ENCODE measurements around the gene PHEX.

The PHEX gene

DNA sequence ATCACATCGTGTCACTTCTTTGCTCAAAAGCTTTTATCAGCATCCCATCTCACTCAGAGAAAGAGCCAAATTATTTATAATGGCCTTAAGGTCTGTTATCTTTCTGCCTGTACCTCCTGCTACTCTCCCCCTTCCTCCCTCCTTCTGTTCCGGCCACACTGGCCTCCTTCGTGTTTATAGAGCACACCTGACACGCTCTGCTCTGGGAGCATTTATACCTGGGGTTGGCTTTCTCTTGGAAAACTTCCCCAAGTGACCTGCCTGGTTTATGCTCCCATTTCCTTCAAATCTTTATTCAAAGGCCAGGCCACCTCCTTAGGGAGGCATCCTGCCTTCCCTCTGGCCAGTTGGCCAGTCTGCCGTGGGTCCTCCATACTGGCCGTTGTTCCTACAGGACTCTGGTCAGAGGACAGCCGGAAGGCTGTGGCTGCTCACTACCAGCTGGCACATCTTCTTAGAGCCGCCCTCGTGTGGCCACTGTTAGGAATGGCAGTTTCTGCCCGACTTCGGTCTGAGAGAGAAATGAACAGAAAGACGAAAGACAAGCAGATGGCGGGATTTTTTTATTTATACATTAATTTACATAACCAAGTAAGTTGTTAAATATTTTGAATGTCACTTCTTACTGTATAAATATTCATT is 160.4 kb downstream of the PHEX start:
- Histone ChIP-seq H3K9ac (ENCODE audit: low read depth, low read length) (no peak overlapping the region), H3K36me3 (ENCODE audit: insufficient read depth, low read length) (no peaks in the 10 kb centered on the region), H3K27me3 (ENCODE audit: insufficient read depth, low read length) (no peaks in the 10 kb centered on the region), H3K4me1 (ENCODE audit: insufficient read depth, low read length) (no peaks in the 10 kb centered on the region), H3K27ac (ENCODE audit: low read depth, low read length) (no peak overlapping the region), H3K9me3 (ENCODE audit: insufficient read depth, low read depth, low read length) (no peaks in the 10 kb centered on the region), H3K4me3 (ENCODE audit: low read length) (no peak overlapping the region)
- 51% methylated on average over 10 of the region's 13 CpGs for WGBS

- H3K4me3 ChIP-seq (ENCODE audit: low read length): no peak overlapping the region
- no peaks in the 10 kb centered on the region for H3K27me3 ChIP-seq (ENCODE audit: insufficient read depth, low read length)
- H3K36me3 ChIP-seq (ENCODE audit: insufficient read depth, low read length): no peaks in the 10 kb centered on the region
- no peak overlapping the region for H3K9ac ChIP-seq (ENCODE audit: low read depth, low read length)
- WGBS: 86% methylated on average over 6 of the region's 8 CpGs
- H3K9me3 ChIP-seq (ENCODE audit: insufficient read depth, low read depth, low read length): no peaks in the 10 kb centered on the region
- H3K27ac ChIP-seq (ENCODE audit: low read depth, low read length): no peak overlapping the region
- no peaks in the 10 kb centered on the region for H3K4me1 ChIP-seq (ENCODE audit: insufficient read depth, low read length)
Measured at GRCh38 chrX:22193851-22194659, 161.9 kb downstream of the PHEX start.

DNA sequence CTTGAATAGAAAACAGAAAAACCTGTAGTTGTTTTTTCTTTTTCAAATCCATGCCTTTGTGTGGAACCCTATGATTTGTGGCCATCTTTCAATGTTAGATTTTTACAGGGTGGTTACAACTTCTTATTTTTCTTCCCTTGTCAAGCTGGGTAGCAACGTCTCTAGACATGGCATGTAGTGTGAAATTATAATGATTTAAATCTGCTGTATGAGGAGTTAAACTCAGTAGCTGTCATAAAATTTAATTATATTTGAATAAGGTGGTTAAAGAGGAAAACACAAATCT is 162.5 kb downstream of the PHEX start:
- WGBS: 100% methylated on average over 1 of the region's 1 CpG
- Histone ChIP-seq H3K27me3 (ENCODE audit: insufficient read depth, low read length) (no peaks in the 10 kb centered on the region), H3K4me1 (ENCODE audit: insufficient read depth, low read length) (no peaks in the 10 kb centered on the region), H3K9ac (ENCODE audit: low read depth, low read length) (no peak overlapping the region), H3K4me3 (ENCODE audit: low read length) (no peak overlapping the region), H3K9me3 (ENCODE audit: insufficient read depth, low read depth, low read length) (no peaks in the 10 kb centered on the region), H3K27ac (ENCODE audit: low read depth, low read length) (no peak overlapping the region), H3K36me3 (ENCODE audit: insufficient read depth, low read length) (no peaks in the 10 kb centered on the region)

GRCh38 chrX:22196149-22196548 is 164.0 kb downstream of the PHEX start:
- no peaks in the 10 kb centered on the region for H3K27me3 ChIP-seq (ENCODE audit: insufficient read depth, low read length)

GRCh38 chrX:22202251-22202650 is 170.1 kb downstream of the PHEX start:
- H3K4me1 ChIP-seq (ENCODE audit: insufficient read depth, low read length): no peaks in the 10 kb centered on the region
- H3K27me3 ChIP-seq (ENCODE audit: insufficient read depth, low read length): no peaks in the 10 kb centered on the region
- H3K9me3 ChIP-seq (ENCODE audit: insufficient read depth, low read depth, low read length): no peaks in the 10 kb centered on the region
- no peak overlapping the region for H3K9ac ChIP-seq (ENCODE audit: low read depth, low read length)
- no peak overlapping the region for H3K27ac ChIP-seq (ENCODE audit: low read depth, low read length)
- no peaks in the 10 kb centered on the region for H3K36me3 ChIP-seq (ENCODE audit: insufficient read depth, low read length)
- no peak overlapping the region for H3K4me3 ChIP-seq (ENCODE audit: low read length)

More at GRCh38 chrX:22196149-22196548, 164.0 kb downstream of the PHEX start:
- no peaks in the 10 kb centered on the region for H3K4me1 ChIP-seq (ENCODE audit: insufficient read depth, low read length)
- H3K36me3 ChIP-seq (ENCODE audit: insufficient read depth, low read length): no peaks in the 10 kb centered on the region
- WGBS: 86% methylated on average over 1 of the region's 1 CpG
- no peaks in the 10 kb centered on the region for H3K9me3 ChIP-seq (ENCODE audit: insufficient read depth, low read depth, low read length)
- H3K4me3 ChIP-seq (ENCODE audit: low read length): no peak overlapping the region
- H3K27ac ChIP-seq (ENCODE audit: low read depth, low read length): no peak overlapping the region
- H3K9ac ChIP-seq (ENCODE audit: low read depth, low read length): no peak overlapping the region

DNA sequence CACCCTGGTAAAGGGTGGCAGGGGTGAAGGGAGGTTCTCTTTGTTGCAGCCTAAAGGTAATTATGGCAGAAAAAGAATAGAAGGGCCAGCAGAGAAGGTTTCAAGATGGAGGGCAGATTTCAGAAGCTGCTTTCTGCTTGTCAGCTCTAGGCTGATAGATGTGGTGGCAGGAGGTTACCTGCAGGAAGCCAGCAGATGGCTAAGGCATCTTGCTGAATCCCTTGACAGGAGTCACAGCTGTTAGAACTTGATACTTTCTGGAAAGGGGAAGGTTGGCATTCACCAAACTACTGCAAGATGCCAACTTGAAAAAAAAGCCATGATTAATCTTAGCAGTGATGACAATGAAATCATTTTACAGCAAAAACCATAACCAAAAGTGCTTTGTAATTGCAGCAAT is 171.1 kb downstream of the PHEX start:
- Histone ChIP-seq H3K4me3 (ENCODE audit: low read length) (no peak overlapping the region), H3K9ac (ENCODE audit: low read depth, low read length) (no peak overlapping the region), H3K27ac (ENCODE audit: low read depth, low read length) (no peak overlapping the region), H3K36me3 (ENCODE audit: insufficient read depth, low read length) (no peaks in the 10 kb centered on the region), H3K27me3 (ENCODE audit: insufficient read depth, low read length) (no peaks in the 10 kb centered on the region), H3K9me3 (ENCODE audit: insufficient read depth, low read depth, low read length) (no peaks in the 10 kb centered on the region), H3K4me1 (ENCODE audit: insufficient read depth, low read length) (no peaks in the 10 kb centered on the region)

- H3K4me3 ChIP-seq (ENCODE audit: low read length): no peak overlapping the region
- no peaks in the 10 kb centered on the region for H3K9me3 ChIP-seq (ENCODE audit: insufficient read depth, low read depth, low read length)
- no peak overlapping the region for H3K27ac ChIP-seq (ENCODE audit: low read depth, low read length)
- no peaks in the 10 kb centered on the region for H3K27me3 ChIP-seq (ENCODE audit: insufficient read depth, low read length)
- no peaks in the 10 kb centered on the region for H3K4me1 ChIP-seq (ENCODE audit: insufficient read depth, low read length)
- H3K36me3 ChIP-seq (ENCODE audit: insufficient read depth, low read length): no peaks in the 10 kb centered on the region
- H3K9ac ChIP-seq (ENCODE audit: low read depth, low read length): no peak overlapping the region
- 85% methylated on average over 1 of the region's 1 CpG for WGBS
Measured at GRCh38 chrX:22206781-22207180, 174.7 kb downstream of the PHEX start.

DNA sequence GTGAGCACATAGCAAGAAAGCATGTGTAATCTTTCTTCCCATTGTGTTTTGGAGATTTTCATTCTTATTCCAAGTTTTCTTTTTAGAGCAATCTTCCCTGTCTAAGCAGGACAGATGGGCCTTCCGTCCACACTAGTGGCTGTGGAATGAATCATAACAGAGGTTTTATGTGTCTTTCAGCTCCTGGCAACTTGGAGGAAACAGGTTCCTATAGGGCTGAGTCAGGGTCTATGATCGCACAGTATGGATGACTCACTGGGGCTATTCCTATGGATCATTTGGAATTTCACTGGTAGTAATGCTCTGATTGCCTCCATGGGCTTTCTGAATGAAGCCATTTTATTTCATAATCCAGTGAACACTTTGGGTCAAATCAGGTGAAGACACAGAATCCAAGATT is 188.8 kb downstream of the PHEX start:
- no peaks in the 10 kb centered on the region for H3K27me3 ChIP-seq (ENCODE audit: insufficient read depth, low read length)
- WGBS: 81% methylated on average over 2 of the region's 2 CpGs
- H3K4me3 ChIP-seq (ENCODE audit: low read length): no peak overlapping the region
- no peak overlapping the region for H3K9ac ChIP-seq (ENCODE audit: low read depth, low read length)
- H3K4me1 ChIP-seq (ENCODE audit: insufficient read depth, low read length): 0 out of 2 replicates have a peak, but pooled peaks cover 5% of the 10 kb centered on the region
- H3K27ac ChIP-seq (ENCODE audit: low read depth, low read length): no peak overlapping the region
- no peaks in the 10 kb centered on the region for H3K9me3 ChIP-seq (ENCODE audit: insufficient read depth, low read depth, low read length)
- H3K36me3 ChIP-seq (ENCODE audit: insufficient read depth, low read length): no peaks in the 10 kb centered on the region

GRCh38 chrX:22234380-22234779 is 202.3 kb downstream of the PHEX start:
- Histone ChIP-seq H3K4me1 (ENCODE audit: insufficient read depth, low read length) (no peaks in the 10 kb centered on the region), H3K27ac (ENCODE audit: low read depth, low read length) (no peak overlapping the region), H3K9ac (ENCODE audit: low read depth, low read length) (no peak overlapping the region), H3K27me3 (ENCODE audit: insufficient read depth, low read length) (no peaks in the 10 kb centered on the region), H3K36me3 (ENCODE audit: insufficient read depth, low read length) (no peaks in the 10 kb centered on the region), H3K4me3 (ENCODE audit: low read length) (no peak overlapping the region), H3K9me3 (ENCODE audit: insufficient read depth, low read depth, low read length) (no peaks in the 10 kb centered on the region)
- WGBS: 82% methylated on average over 6 of the region's 6 CpGs

GRCh38 chrX:22237479-22237878 is 205.4 kb downstream of the PHEX start:
- Histone ChIP-seq H3K27me3 (ENCODE audit: insufficient read depth, low read length) (no peaks in the 10 kb centered on the region), H3K36me3 (ENCODE audit: insufficient read depth, low read length) (no peaks in the 10 kb centered on the region), H3K9ac (ENCODE audit: low read depth, low read length) (no peak overlapping the region), H3K4me1 (ENCODE audit: insufficient read depth, low read length) (no peaks in the 10 kb centered on the region), H3K9me3 (ENCODE audit: insufficient read depth, low read depth, low read length) (no peaks in the 10 kb centered on the region), H3K4me3 (ENCODE audit: low read length) (no peak overlapping the region), H3K27ac (ENCODE audit: low read depth, low read length) (no peak overlapping the region)
- 88% methylated on average over 2 of the region's 2 CpGs for WGBS

- H3K36me3 ChIP-seq (ENCODE audit: insufficient read depth, low read length): no peaks in the 10 kb centered on the region
- WGBS: 97% methylated on average over 2 of the region's 2 CpGs
- no peak overlapping the region for H3K4me3 ChIP-seq (ENCODE audit: low read length)
- no peak overlapping the region for H3K9ac ChIP-seq (ENCODE audit: low read depth, low read length)
- H3K27ac ChIP-seq (ENCODE audit: low read depth, low read length): no peak overlapping the region
- H3K27me3 ChIP-seq (ENCODE audit: insufficient read depth, low read length): no peaks in the 10 kb centered on the region
- no peaks in the 10 kb centered on the region for H3K4me1 ChIP-seq (ENCODE audit: insufficient read depth, low read length)
- no peaks in the 10 kb centered on the region for H3K9me3 ChIP-seq (ENCODE audit: insufficient read depth, low read depth, low read length)
Measured at GRCh38 chrX:22246620-22247019, 214.5 kb downstream of the PHEX start.

DNA sequence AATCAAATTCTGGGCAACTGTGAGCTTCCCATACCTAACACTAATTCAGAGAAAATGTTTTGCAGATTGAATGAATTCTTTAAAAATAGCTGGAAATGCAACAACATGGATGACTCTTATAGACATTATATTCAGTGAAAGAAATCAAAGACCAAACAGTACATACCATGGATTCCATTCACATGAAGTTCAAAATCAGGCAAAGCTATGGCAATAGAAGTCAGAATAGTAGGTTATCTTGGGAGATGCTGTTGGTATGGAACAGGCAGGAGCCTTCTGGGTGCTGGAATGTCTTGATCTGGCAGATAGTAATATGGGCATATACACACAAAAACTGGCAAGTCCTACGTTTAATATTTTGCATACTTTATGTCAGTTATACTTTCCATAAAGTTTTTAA is 215.0 kb downstream of the PHEX start:
- H3K27me3 ChIP-seq (ENCODE audit: insufficient read depth, low read length): no peaks in the 10 kb centered on the region
- no peaks in the 10 kb centered on the region for H3K4me1 ChIP-seq (ENCODE audit: insufficient read depth, low read length)
- H3K9ac ChIP-seq (ENCODE audit: low read depth, low read length): no peak overlapping the region
- no peaks in the 10 kb centered on the region for H3K9me3 ChIP-seq (ENCODE audit: insufficient read depth, low read depth, low read length)
- WGBS: no CpG with 5 or more reads among the region's 1 CpG
- H3K4me3 ChIP-seq (ENCODE audit: low read length): no peak overlapping the region
- H3K27ac ChIP-seq (ENCODE audit: low read depth, low read length): no peak overlapping the region
- no peaks in the 10 kb centered on the region for H3K36me3 ChIP-seq (ENCODE audit: insufficient read depth, low read length)

Measured in HUES64 (cell line).